GM12874 (cell line): ENCODE results near the gene STUM.

Experiments
- CTCF ChIP-seq: IDR thresholded peaks from 2 replicates; pipeline ENCODE4 v1.5.1; 2011; ENCODE audit warnings: low read depth, mild to moderate bottlenecking, control low read depth, low read length, moderate library complexity; ENCODE audit not compliant: insufficient read depth

Gene STUM

DNA sequence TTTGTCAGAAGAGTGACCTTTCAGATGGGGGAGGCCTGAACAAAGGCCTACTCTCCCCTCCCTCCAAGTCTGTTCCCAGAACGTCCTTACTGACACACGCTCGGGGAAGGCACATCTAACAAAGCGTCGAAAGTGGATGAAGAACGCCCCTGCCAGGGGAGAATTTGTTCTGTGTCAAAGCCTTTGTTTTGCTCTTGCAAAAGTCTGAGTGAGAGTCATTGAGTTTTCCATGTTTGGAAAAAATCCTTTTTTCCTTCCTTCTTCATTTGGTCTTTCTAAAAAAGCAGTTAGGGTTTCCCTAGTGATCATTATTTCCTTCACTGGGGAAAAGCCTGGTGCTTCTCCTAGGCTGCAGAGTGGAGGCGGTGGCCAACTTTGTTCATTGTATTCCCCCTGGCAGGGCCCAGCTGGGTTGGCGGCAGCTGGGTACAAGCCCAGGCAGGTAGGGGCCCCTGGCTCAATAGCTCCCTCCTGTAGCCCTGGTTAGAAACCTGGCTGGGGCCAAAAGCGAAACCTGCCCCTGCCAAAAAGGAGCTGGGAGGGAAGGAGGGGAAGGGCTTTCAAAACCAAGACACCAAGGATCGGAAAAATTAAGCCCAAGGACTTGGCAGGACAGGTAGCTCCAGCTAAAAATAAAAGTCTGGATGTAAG is 109.5 kb downstream of the STUM start:
- TF ChIP-seq CTCF, result no peak

- no peak for TF ChIP-seq CTCF
Observed at GRCh38 chr1:226658546-226659125, 110.1 kb downstream of the STUM start.
